H4 (cell line): ENCODE data around the gene ZBTB43. TPM values are rescaled to one million over a fixed set of nuclear protein-coding genes. Genes with fewer than 3 reads are reported as not detected.

Experiments used
- DNase-seq: peaks from one replicate; pipeline ENCODE4 v3.0.0-alpha.2; 2015; ENCODE audit warnings: low spot score
- total RNA-seq: library from RNA; depleted of rRNA; stranded (reverse); fragments of >200 nt; shearing (Covaris generic); gene quantifications from 2 replicates; pipeline ENCODE4 v1.2.3, GENCODE V29; 2014

Gene ZBTB43
- total RNA-seq, 1 experiment from 2014 or later, result 4.7 TPM

- no peak for DNase-seq
These were observed 24.2 kb downstream of the ZBTB43 start for GRCh38 chr9:126829035-126829434.

GRCh38 chr9:126830827-126831226 lies 26.0 kb downstream of the ZBTB43 start:
- DNase-seq, result no peak

- DNase-seq, result no peak
These were observed 27.6 kb downstream of the ZBTB43 start for GRCh38 chr9:126832440-126832839.

GRCh38 chr9:126833020-126833419 lies 28.2 kb downstream of the ZBTB43 start:
- DNase-seq, result no peak

- no peak for DNase-seq
These were observed 29.0 kb downstream of the ZBTB43 start for GRCh38 chr9:126833710-126834345.

GRCh38 chr9:126834672-126835071 lies 29.8 kb downstream of the ZBTB43 start:
- DNase-seq, result no peak

GRCh38 chr9:126836216-126836615 lies 31.4 kb downstream of the ZBTB43 start:
- DNase-seq, result no peak

GRCh38 chr9:126838055-126838811 lies 33.4 kb downstream of the ZBTB43 start:
- no peak for DNase-seq

- DNase-seq, result no peak
These were observed 34.1 kb downstream of the ZBTB43 start for GRCh38 chr9:126838895-126839294.

GRCh38 chr9:126839301-126839700 lies 34.5 kb downstream of the ZBTB43 start:
- no peak for DNase-seq

- DNase-seq, result no peak
These were observed 37.5 kb downstream of the ZBTB43 start for GRCh38 chr9:126842220-126842842.

GRCh38 chr9:126842977-126843799 lies 38.3 kb downstream of the ZBTB43 start:
- no peak for DNase-seq

- peak; percentile 82 for DNase-seq
These were observed 39.2 kb downstream of the ZBTB43 start for GRCh38 chr9:126844085-126844484.

GRCh38 chr9:126847051-126847450 lies 42.2 kb downstream of the ZBTB43 start:
- no peak for DNase-seq

- no peak for DNase-seq
These were observed 44.9 kb downstream of the ZBTB43 start for GRCh38 chr9:126849591-126850225.

GRCh38 chr9:126851286-126851880 lies 46.5 kb downstream of the ZBTB43 start:
- no peak for DNase-seq

GRCh38 chr9:126852086-126852688 lies 47.3 kb downstream of the ZBTB43 start:
- DNase-seq, result no peak

GRCh38 chr9:126853667-126854066 lies 48.8 kb downstream of the ZBTB43 start:
- no peak for DNase-seq

- no peak for DNase-seq
These were observed 49.9 kb downstream of the ZBTB43 start for GRCh38 chr9:126854734-126855133.

- no peak for DNase-seq
These were observed 51.6 kb downstream of the ZBTB43 start for GRCh38 chr9:126856326-126856877.
